ENCODE data around the gene SNTG2.

SNTG2 gene

GRCh38 chr2:1324884-1325283 is 374.2 kb downstream of the SNTG2 start:
- TF ChIP-seq, protein P1, sequence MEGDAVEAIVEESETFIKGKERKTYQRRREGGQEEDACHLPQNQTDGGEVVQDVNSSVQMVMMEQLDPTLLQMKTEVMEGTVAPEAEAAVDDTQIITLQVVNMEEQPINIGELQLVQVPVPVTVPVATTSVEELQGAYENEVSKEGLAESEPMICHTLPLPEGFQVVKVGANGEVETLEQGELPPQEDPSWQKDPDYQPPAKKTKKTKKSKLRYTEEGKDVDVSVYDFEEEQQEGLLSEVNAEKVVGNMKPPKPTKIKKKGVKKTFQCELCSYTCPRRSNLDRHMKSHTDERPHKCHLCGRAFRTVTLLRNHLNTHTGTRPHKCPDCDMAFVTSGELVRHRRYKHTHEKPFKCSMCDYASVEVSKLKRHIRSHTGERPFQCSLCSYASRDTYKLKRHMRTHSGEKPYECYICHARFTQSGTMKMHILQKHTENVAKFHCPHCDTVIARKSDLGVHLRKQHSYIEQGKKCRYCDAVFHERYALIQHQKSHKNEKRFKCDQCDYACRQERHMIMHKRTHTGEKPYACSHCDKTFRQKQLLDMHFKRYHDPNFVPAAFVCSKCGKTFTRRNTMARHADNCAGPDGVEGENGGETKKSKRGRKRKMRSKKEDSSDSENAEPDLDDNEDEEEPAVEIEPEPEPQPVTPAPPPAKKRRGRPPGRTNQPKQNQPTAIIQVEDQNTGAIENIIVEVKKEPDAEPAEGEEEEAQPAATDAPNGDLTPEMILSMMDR (IDR thresholded peaks at IDR 0.05; ENCODE audit: low read depth, low read length, missing control alignments) = no peak
- in situ Hi-C loops (cut with HindIII; ENCODE audit: low sequenced_read_pairs) = no loop called here
- DNase-seq (ENCODE audit: low read depth) = no peak
- H3K4me3 ChIP-seq (ENCODE audit: low read depth, low read length) = no peak overlapping the region

DNA sequence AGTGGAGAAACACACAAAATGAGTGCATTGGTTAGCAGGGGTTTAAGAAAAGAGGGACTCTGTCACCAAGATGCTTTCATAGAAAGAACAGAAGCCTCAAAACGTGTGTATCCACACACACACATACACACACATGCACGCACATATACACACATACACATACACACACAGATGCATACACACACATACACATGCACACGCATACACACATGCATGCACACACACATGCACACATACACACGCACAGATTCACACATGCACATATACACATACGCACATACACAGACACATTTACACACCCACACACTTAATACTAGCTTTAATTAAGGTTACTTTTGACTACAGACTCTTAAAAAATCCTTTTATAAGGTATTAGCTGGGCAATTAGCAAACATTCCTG is 378.0 kb downstream of the SNTG2 start:
- H3K4me3 ChIP-seq (ENCODE audit: low read depth, low read length) = no peak overlapping the region
- TF ChIP-seq, protein P1 (IDR thresholded peaks at IDR 0.05; ENCODE audit: low read depth, low read length, missing control alignments) = no peak
- no peak for DNase-seq (ENCODE audit: low read depth)
- in situ Hi-C loops (cut with HindIII; ENCODE audit: low sequenced_read_pairs) = no loop called here

GRCh38 chr2:1339388-1340140 is 388.9 kb downstream of the SNTG2 start:
- no peak overlapping the region for H3K4me3 ChIP-seq (ENCODE audit: low read depth, low read length)
- in situ Hi-C loops (cut with HindIII; ENCODE audit: low sequenced_read_pairs) = no loop called here
- DNase-seq (ENCODE audit: low read depth) = no peak
- TF ChIP-seq, protein P1 (IDR thresholded peaks at IDR 0.05; ENCODE audit: low read depth, low read length, missing control alignments) = no peak

GRCh38 chr2:1340141-1340512 is 389.5 kb downstream of the SNTG2 start:
- H3K4me3 ChIP-seq (ENCODE audit: low read depth, low read length) = no peak overlapping the region
- in situ Hi-C loops (cut with HindIII; ENCODE audit: low sequenced_read_pairs) = no loop called here
- TF ChIP-seq, protein P1 (IDR thresholded peaks at IDR 0.05; ENCODE audit: low read depth, low read length, missing control alignments) = no peak
- no peak for DNase-seq (ENCODE audit: low read depth)

- DNase-seq (ENCODE audit: low read depth) = no peak
- in situ Hi-C loops (cut with HindIII; ENCODE audit: low sequenced_read_pairs) = no loop called here
- no peak overlapping the region for H3K4me3 ChIP-seq (ENCODE audit: low read depth, low read length)
- TF ChIP-seq, protein P1 (IDR thresholded peaks at IDR 0.05; ENCODE audit: low read depth, low read length, missing control alignments) = no peak
Measured at GRCh38 chr2:1341404-1342120, 390.9 kb downstream of the SNTG2 start.

- H3K4me3 ChIP-seq (ENCODE audit: low read depth, low read length) = no peak overlapping the region
- in situ Hi-C loops (cut with HindIII; ENCODE audit: low sequenced_read_pairs) = loop anchor here (5.0 kb wide), 1 partner anchor 34 kb away; no protein-coding TSS in a partner anchor
- DNase-seq (ENCODE audit: low read depth) = no peak
- TF ChIP-seq, protein P1 (IDR thresholded peaks at IDR 0.05; ENCODE audit: low read depth, low read length, missing control alignments) = no peak
Measured at GRCh38 chr2:1348789-1349188, 398.1 kb downstream of the SNTG2 start.

Data from astrocyte of the cerebellum (primary cell).